SU-DHL-6 (cell line): ENCODE results near the gene TENT5A.

Experiments
- H2AFZ ChIP-seq: fragments of 200-600 bp; sonication (generic); 2 replicates; pipeline ENCODE4 v1.6.1; 2014; ENCODE audit warnings: low read depth, mild to moderate bottlenecking, moderate library complexity, mixed read lengths, antibody characterized with exemption, low read length; ENCODE audit not compliant: severe bottlenecking
- H3F3A ChIP-seq: fragments of 200-600 bp; shearing (Covaris generic); 2 replicates; pipeline ENCODE4 v1.6.0; 2016; ENCODE audit warnings: antibody characterized with exemption, mild to moderate bottlenecking; ENCODE audit not compliant: insufficient read depth
- H3K27ac ChIP-seq: fragments of 200-600 bp; sonication (generic); 2 replicates; pipeline ENCODE4 v1.5.1; 2016; ENCODE audit warnings: low read depth, mild to moderate bottlenecking, low read length, moderate library complexity, mixed read lengths
- H3K27me3 ChIP-seq: fragments of 200-600 bp; sonication (generic), shearing (Covaris generic); 2 replicates; pipeline ENCODE4 v1.6.0; 2014; ENCODE audit warnings: mild to moderate bottlenecking, low read length
- H3K36me3 ChIP-seq: fragments of 200-600 bp; sonication (generic); 2 replicates; pipeline ENCODE4 v1.6.1; 2014; ENCODE audit warnings: mild to moderate bottlenecking, low read length, mixed read lengths
- H3K4me2 ChIP-seq: fragments of 300-600, 200-600 bp; shearing (Covaris generic), sonication (generic); 2 replicates; pipeline ENCODE4 v1.6.0; 2014; ENCODE audit warnings: low read length, low read depth, mild to moderate bottlenecking; ENCODE audit not compliant: poor library complexity, severe bottlenecking
- H3K4me3 ChIP-seq: fragments of 200-600 bp; sonication (generic); 2 replicates; pipeline ENCODE4 v1.5.1; 2014; ENCODE audit warnings: antibody characterized with exemption, low read length, mild to moderate bottlenecking, mixed read lengths; ENCODE audit not compliant: insufficient read depth, poor library complexity, severe bottlenecking
- H3K79me2 ChIP-seq: fragments of 200-600 bp; sonication (generic); 2 replicates; pipeline ENCODE4 v1.6.1; 2014; ENCODE audit warnings: mild to moderate bottlenecking, low read length, moderate library complexity; ENCODE audit not compliant: insufficient read depth
- H3K9ac ChIP-seq: fragments of 200-600 bp; sonication (generic); 2 replicates; pipeline ENCODE4 v1.7.0; 2014; ENCODE audit warnings: mild to moderate bottlenecking, low read length
- H3K9me2 ChIP-seq: fragments of 200-600 bp; sonication (generic); replicated peaks from 2 replicates; pipeline ENCODE4 v1.6.1; 2014; ENCODE audit warnings: low read length; ENCODE audit not compliant: insufficient read depth
- H3K9me3 ChIP-seq: fragments of 200-600 bp; sonication (generic); 2 replicates; pipeline ENCODE4 v1.6.1; 2014; ENCODE audit warnings: low read length, mixed read lengths; ENCODE audit not compliant: insufficient read depth
- H4K20me1 ChIP-seq: fragments of 200-600 bp; sonication (generic); 2 replicates; pipeline ENCODE4 v1.6.1; 2014; ENCODE audit warnings: low read depth, mild to moderate bottlenecking, antibody characterized with exemption, low read length, moderate library complexity, mixed read lengths
- CTCF ChIP-seq: fragments of 200-600 bp; sonication (generic); IDR thresholded peaks from one replicate; pipeline ENCODE4 v1.5.1; 2017; ENCODE audit warnings: antibody characterized with exemption, mild to moderate bottlenecking, low read length, moderate library complexity; ENCODE audit not compliant: insufficient read depth, poor library complexity, severe bottlenecking
- EZH2phosphoT487 ChIP-seq: fragments of 200-600 bp; sonication (generic), shearing (Covaris generic); conservative IDR thresholded peaks from 2 replicates; pipeline ENCODE4 v1.6.1; 2018; ENCODE audit warnings: mild to moderate bottlenecking, antibody characterized with exemption, low read length, moderate library complexity, mixed read lengths

TENT5A gene

GRCh38 chr6:81790034-81790433 lies 37.6 kb upstream of the TENT5A start:
- TF ChIP-seq CTCF (no peak), EZH2phosphoT487 (no peak)
- H3K36me3 ChIP-seq, result no peaks in the 10 kb centered on the region
- H3F3A ChIP-seq, result no peaks in the 10 kb centered on the region
- H3K27me3 ChIP-seq, result no peaks in the 10 kb centered on the region
- no peak overlapping the region for H3K4me3 ChIP-seq
- no peaks in the 10 kb centered on the region for H3K9me3 ChIP-seq
- H2AFZ ChIP-seq, result no peak overlapping the region
- H3K79me2 ChIP-seq, result no peaks in the 10 kb centered on the region
- H3K9me2 ChIP-seq, result no peaks in the 10 kb centered on the region
- H4K20me1 ChIP-seq, result no peaks in the 10 kb centered on the region
- no peak overlapping the region for H3K27ac ChIP-seq
- H3K9ac ChIP-seq, result no peak overlapping the region
- H3K4me2 ChIP-seq, result no peak overlapping the region

- no peaks in the 10 kb centered on the region for H3K36me3 ChIP-seq
- TF ChIP-seq CTCF (no peak), EZH2phosphoT487 (no peak)
- no peak overlapping the region for H3K9ac ChIP-seq
- no peaks in the 10 kb centered on the region for H3K79me2 ChIP-seq
- H3K9me3 ChIP-seq, result no peaks in the 10 kb centered on the region
- no peak overlapping the region for H2AFZ ChIP-seq
- H3K9me2 ChIP-seq, result no peaks in the 10 kb centered on the region
- H3K4me2 ChIP-seq, result no peak overlapping the region
- no peak overlapping the region for H3K4me3 ChIP-seq
- H3K27me3 ChIP-seq, result no peaks in the 10 kb centered on the region
- no peaks in the 10 kb centered on the region for H3F3A ChIP-seq
- H3K27ac ChIP-seq, result no peak overlapping the region
- H4K20me1 ChIP-seq, result no peaks in the 10 kb centered on the region
Measured at GRCh38 chr6:81789291-81789690, 36.8 kb upstream of the TENT5A start.

GRCh38 chr6:81788748-81789147 lies 36.3 kb upstream of the TENT5A start:
- Histone ChIP-seq H3K27ac (no peak overlapping the region), H2AFZ (no peak overlapping the region), H3K4me2 (no peak overlapping the region)

More at GRCh38 chr6:81788748-81789147, 36.3 kb upstream of the TENT5A start:
- no peaks in the 10 kb centered on the region for H3F3A ChIP-seq
- H3K9me3 ChIP-seq, result no peaks in the 10 kb centered on the region
- H3K4me3 ChIP-seq, result no peak overlapping the region
- H3K79me2 ChIP-seq, result no peaks in the 10 kb centered on the region
- no peak overlapping the region for H3K9ac ChIP-seq
- H3K9me2 ChIP-seq, result no peaks in the 10 kb centered on the region
- no peaks in the 10 kb centered on the region for H4K20me1 ChIP-seq
- TF ChIP-seq EZH2phosphoT487 (no peak), CTCF (no peak)
- H3K36me3 ChIP-seq, result no peaks in the 10 kb centered on the region
- H3K27me3 ChIP-seq, result no peaks in the 10 kb centered on the region
